GM23248 (cell line): ENCODE results near the gene NFIA. TPM values are rescaled to one million over a fixed set of nuclear protein-coding genes. Genes with fewer than 3 reads are reported as not detected.
A peak's percentile ranks its signal among the peaks of the same experiment; 100 is the strongest.

Experiments
- DNase-seq: peaks from one replicate; pipeline ENCODE4 v3.0.0-alpha.2; 2015
- H2AFZ ChIP-seq: fragments of 200-600 bp; sonication (generic); 2 replicates; pipeline ENCODE4 v1.6.1; 2016; ENCODE audit warnings: antibody characterized with exemption
- H3F3A ChIP-seq: fragments of 200-600 bp; sonication (generic); 2 replicates; pipeline ENCODE4 v1.6.1; 2016; ENCODE audit warnings: mild to moderate bottlenecking, antibody characterized with exemption, mixed run types; ENCODE audit not compliant: insufficient read depth
- H3K27ac ChIP-seq: fragments of 200-600 bp; sonication (generic); 2 replicates; pipeline ENCODE4 v1.5.1; 2016; ENCODE audit warnings: mild to moderate bottlenecking
- H3K27me3 ChIP-seq: fragments of 200-600 bp; sonication (generic); replicated peaks from 2 replicates; pipeline ENCODE4 v1.6.1; 2016; ENCODE audit warnings: mild to moderate bottlenecking; ENCODE audit not compliant: insufficient read depth
- H3K36me3 ChIP-seq: fragments of 200-600 bp; sonication (generic); 2 replicates; pipeline ENCODE4 v1.6.1; 2016; ENCODE audit warnings: low read depth, mild to moderate bottlenecking
- H3K4me1 ChIP-seq: fragments of 200-600 bp; sonication (generic); 2 replicates; pipeline ENCODE4 v1.6.1; 2016; ENCODE audit warnings: mild to moderate bottlenecking; ENCODE audit not compliant: insufficient read depth
- H3K4me2 ChIP-seq: fragments of 200-600 bp; sonication (generic); one replicate; pipeline ENCODE4 v1.6.1; 2016; ENCODE audit warnings: mild to moderate bottlenecking; ENCODE audit not compliant: unreplicated experiment
- H3K4me3 ChIP-seq: fragments of 200-600 bp; sonication (generic); 2 replicates; pipeline ENCODE4 v1.5.1; 2016; ENCODE audit warnings: mild to moderate bottlenecking
- H3K79me2 ChIP-seq: fragments of 200-600 bp; sonication (generic); 2 replicates; pipeline ENCODE4 v1.6.1; 2016; ENCODE audit warnings: mild to moderate bottlenecking; ENCODE audit not compliant: insufficient read depth
- H3K9ac ChIP-seq: fragments of 200-600 bp; sonication (generic); 2 replicates; pipeline ENCODE4 v1.6.1; 2016; ENCODE audit warnings: mild to moderate bottlenecking
- H3K9me2 ChIP-seq: fragments of 200-600 bp; sonication (generic); 2 replicates; pipeline ENCODE4 v1.6.1; 2016; ENCODE audit warnings: mixed run types, mild to moderate bottlenecking, moderate library complexity; ENCODE audit not compliant: insufficient read depth
- H3K9me3 ChIP-seq: fragments of 200-600 bp; sonication (generic); one replicate; pipeline ENCODE4 v1.6.1; 2017; ENCODE audit warnings: low read depth
- H4K20me1 ChIP-seq: fragments of 200-600 bp; sonication (generic); 2 replicates; pipeline ENCODE4 v1.6.0; 2016; ENCODE audit not compliant: insufficient read depth
- EZH2 ChIP-seq: fragments of 200-600 bp; sonication (generic); IDR thresholded peaks from 2 replicates; pipeline ENCODE4 v1.6.1; 2018; ENCODE audit warnings: antibody characterized with exemption, mild to moderate bottlenecking; ENCODE audit not compliant: insufficient read depth, poor library complexity, severe bottlenecking
- EZH2phosphoT487 ChIP-seq: fragments of 200-600 bp; sonication (generic); IDR thresholded peaks from 2 replicates; pipeline ENCODE4 v1.6.1; 2018; ENCODE audit warnings: antibody characterized with exemption, moderate library complexity, mild to moderate bottlenecking, low read depth; ENCODE audit not compliant: insufficient read depth
- WGBS, 2 experiments: methylation state at CpG; one replicate each; pipeline ENCODE4 v1.1.6; 2015 to 2017; ENCODE audit warnings: low lambda C conversion rate in 2 of 2, low coverage in 1 of 2; ENCODE audit errors: missing lambda C conversion rate in 2 of 2; 5-methylcytosine and 5-hydroxymethylcytosine counted together
- in situ Hi-C: fragments of 300-500 bp; cut with MboI; formaldehyde crosslinking; loops from 2 replicates; pipeline ENCODE4 v1.15.0; 2020
- polyA plus RNA-seq: library from polyadenylated mRNA; unstranded; fragments of >200 nt; fragmentation: Nextera tagmentation; extraction: Ambion mirVana; gene quantifications from 2 replicates; pipeline ENCODE4 v1.2.1, GENCODE V29; 2016
- total RNA-seq: library from RNA; depleted of rRNA; stranded (reverse); fragments of >200 nt; shearing (Covaris generic); gene quantifications from 2 replicates; pipeline ENCODE4 v1.2.3, GENCODE V29; 2014

Gene NFIA
- total and polyA plus RNA-seq, 2 experiments from 2014 or later = 3.4 to 8.8 TPM

- Histone ChIP-seq H3K79me2 (peaks cover 12% of the 10 kb centered on the region; the same call in 1 of the 2 replicates), H3F3A (peaks cover 4% of the 10 kb centered on the region; the same call in 1 of the 2 replicates), H2AFZ (no peak overlapping the region), H4K20me1 (no peaks in the 10 kb centered on the region), H3K36me3 (no peaks in the 10 kb centered on the region), H3K9me2 (no peaks in the 10 kb centered on the region), H3K4me1 (peaks cover 22% of the 10 kb centered on the region), H3K27me3 (no peaks in the 10 kb centered on the region), H3K4me2 (no peak overlapping the region), H3K9ac (no peak overlapping the region), H3K27ac (no peak overlapping the region), H3K9me3 (no peaks in the 10 kb centered on the region), H3K4me3 (no peak overlapping the region)
- in situ Hi-C loops = no loop called here
- 96 to 98% methylated on average over 5 of the region's 5 CpGs for WGBS, 2 experiments
- DNase-seq = no peak
- TF ChIP-seq EZH2 = no peak
- TF ChIP-seq EZH2phosphoT487 = no peak
These were observed 10.3 kb downstream of the NFIA start for GRCh38 chr1:61092642-61093041.

GRCh38 chr1:61093525-61094137 lies 11.3 kb downstream of the NFIA start:
- H3K4me1 ChIP-seq = peaks cover 25% of the 10 kb centered on the region
- no peaks in the 10 kb centered on the region for H4K20me1 ChIP-seq
- no peak overlapping the region for H3K27ac ChIP-seq
- peaks cover 4% of the 10 kb centered on the region; the same call in 1 of the 2 replicates for H3F3A ChIP-seq
- no peak overlapping the region for H3K9ac ChIP-seq
- no peaks in the 10 kb centered on the region for H3K27me3 ChIP-seq
- H2AFZ ChIP-seq = peak overlapping the region; percentile 25
- DNase-seq = peak; percentile 18
- peak overlapping the region; percentile 67 for H3K4me2 ChIP-seq
- in situ Hi-C loops = no loop called here
- H3K79me2 ChIP-seq = peaks cover 12% of the 10 kb centered on the region; the same call in 1 of the 2 replicates
- 0 out of 2 replicates have a peak overlapping the region, but pooled peaks have one; percentile 17 for H3K4me3 ChIP-seq
- no peaks in the 10 kb centered on the region for H3K9me2 ChIP-seq
- WGBS, 2 experiments = 39 to 41% methylated on average over 2 of the region's 2 CpGs
- H3K9me3 ChIP-seq = no peaks in the 10 kb centered on the region
- 0 out of 2 replicates have a peak, but pooled peaks have one; percentile 30 for TF ChIP-seq EZH2phosphoT487
- TF ChIP-seq EZH2 = no peak
- no peaks in the 10 kb centered on the region for H3K36me3 ChIP-seq

- no peak overlapping the region for H3K4me3 ChIP-seq
- in situ Hi-C loops = no loop called here
- 59 to 60% methylated on average over 4 of the region's 4 CpGs for WGBS, 2 experiments
- no peak for TF ChIP-seq EZH2
- no peak for TF ChIP-seq EZH2phosphoT487
- no peaks in the 10 kb centered on the region for H3K9me3 ChIP-seq
- no peak overlapping the region for H3K27ac ChIP-seq
- H3K27me3 ChIP-seq = no peaks in the 10 kb centered on the region
- H3K9me2 ChIP-seq = no peaks in the 10 kb centered on the region
- H3F3A ChIP-seq = peaks cover 4% of the 10 kb centered on the region; the same call in 1 of the 2 replicates
- H3K4me2 ChIP-seq = no peak overlapping the region
- no peak for DNase-seq
- H2AFZ ChIP-seq = no peak overlapping the region
- no peaks in the 10 kb centered on the region for H3K36me3 ChIP-seq
- H3K79me2 ChIP-seq = peaks cover 12% of the 10 kb centered on the region; the same call in 1 of the 2 replicates
- H4K20me1 ChIP-seq = no peaks in the 10 kb centered on the region
- peaks cover 25% of the 10 kb centered on the region for H3K4me1 ChIP-seq
- H3K9ac ChIP-seq = no peak overlapping the region
These were observed 12.5 kb downstream of the NFIA start for GRCh38 chr1:61094677-61095469.

GRCh38 chr1:61095470-61095812 lies 13.1 kb downstream of the NFIA start:
- WGBS, 2 experiments = 58 to 62% methylated on average over 2 of the region's 2 CpGs
- H3K9me2 ChIP-seq = no peaks in the 10 kb centered on the region
- no peak overlapping the region for H3K9ac ChIP-seq
- H3K9me3 ChIP-seq = no peaks in the 10 kb centered on the region
- H2AFZ ChIP-seq = no peak overlapping the region
- no peak for DNase-seq
- H3K36me3 ChIP-seq = no peaks in the 10 kb centered on the region
- no peak overlapping the region for H3K27ac ChIP-seq
- H3K79me2 ChIP-seq = peaks cover 12% of the 10 kb centered on the region; the same call in 1 of the 2 replicates
- H3K4me2 ChIP-seq = no peak overlapping the region
- H3K27me3 ChIP-seq = no peaks in the 10 kb centered on the region
- in situ Hi-C loops = no loop called here
- no peaks in the 10 kb centered on the region for H4K20me1 ChIP-seq
- no peak for TF ChIP-seq EZH2phosphoT487
- TF ChIP-seq EZH2 = no peak
- H3F3A ChIP-seq = peaks cover 4% of the 10 kb centered on the region; the same call in 1 of the 2 replicates
- H3K4me1 ChIP-seq = peaks cover 25% of the 10 kb centered on the region
- H3K4me3 ChIP-seq = no peak overlapping the region
